Trophoblast cell (in vitro differentiated cells and primary cell): Measurements from ENCODE around the gene DLG2.

ENCODE experiments used
- DNase-seq, 2 donors: peaks; one replicate each; pipeline ENCODE4 v3.0.0-alpha.2; 2016
- H2AFZ ChIP-seq: 2 replicates; pipeline ENCODE4 v1.6.1; 2013; ENCODE audit warnings: low read length, moderate library complexity, mild to moderate bottlenecking; ENCODE audit not compliant: insufficient read depth, poor library complexity
- H2AK5ac ChIP-seq: 2 replicates; pipeline ENCODE4 v1.6.1; 2013; ENCODE audit warnings: mild to moderate bottlenecking, low read length
- H2BK120ac ChIP-seq: 2 replicates; pipeline ENCODE4 v1.6.1; 2013; ENCODE audit warnings: low read length, mild to moderate bottlenecking, moderate library complexity; ENCODE audit not compliant: insufficient read depth, poor library complexity
- H2BK12ac ChIP-seq: 2 replicates; pipeline ENCODE4 v1.6.1; 2013; ENCODE audit warnings: mild to moderate bottlenecking, low read length, moderate library complexity
- H2BK5ac ChIP-seq: 2 replicates; pipeline ENCODE4 v1.6.1; 2013; ENCODE audit warnings: low read length, low read depth, moderate library complexity, mild to moderate bottlenecking; ENCODE audit not compliant: poor library complexity
- H3K14ac ChIP-seq: 2 replicates; pipeline ENCODE4 v1.6.1; 2013; ENCODE audit warnings: mild to moderate bottlenecking, low read length
- H3K18ac ChIP-seq: 2 replicates; pipeline ENCODE4 v1.6.1; 2013; ENCODE audit warnings: mild to moderate bottlenecking, low read length
- H3K23ac ChIP-seq: 2 replicates; pipeline ENCODE4 v1.6.1; 2013; ENCODE audit warnings: low read length
- H3K27ac ChIP-seq: 2 replicates; pipeline ENCODE4 v1.5.1; 2013; ENCODE audit warnings: low read depth, mild to moderate bottlenecking, inconsistent platforms, low read length, moderate library complexity
- H3K27me3 ChIP-seq: 2 replicates; pipeline ENCODE4 v1.6.1; 2013; ENCODE audit warnings: inconsistent platforms, mild to moderate bottlenecking, low read length, moderate library complexity; ENCODE audit not compliant: insufficient read depth
- H3K36me3 ChIP-seq, 2 experiments: 1 replicate in 1 of 2; 2 replicates in 1 of 2; pipeline ENCODE4 v1.6.1; 2013; ENCODE audit warnings: low read length in 2 of 2, mild to moderate bottlenecking in 2 of 2, moderate library complexity in 1 of 2; ENCODE audit not compliant: insufficient read depth in 2 of 2, control insufficient read depth in 1 of 2
- H3K4ac ChIP-seq: 2 replicates; pipeline ENCODE4 v1.6.1; 2013; ENCODE audit warnings: low read depth, mild to moderate bottlenecking, low read length, moderate library complexity
- H3K4me1 ChIP-seq, 2 experiments: 1 replicate in 1 of 2; 2 replicates in 1 of 2; pipeline ENCODE4 v1.6.1; 2013; ENCODE audit warnings: low read length in 2 of 2, mild to moderate bottlenecking in 2 of 2, moderate library complexity in 1 of 2; ENCODE audit not compliant: insufficient read depth in 2 of 2, control insufficient read depth in 1 of 2
- H3K4me2 ChIP-seq: 2 replicates; pipeline ENCODE4 v1.6.1; 2013; ENCODE audit warnings: inconsistent platforms, mild to moderate bottlenecking, low read length, moderate library complexity
- H3K4me3 ChIP-seq: 2 replicates; pipeline ENCODE4 v1.5.1; 2013; ENCODE audit warnings: mild to moderate bottlenecking, low read depth, low read length, inconsistent platforms
- H3K79me1 ChIP-seq: one replicate; pipeline ENCODE4 v1.6.1; 2013; ENCODE audit warnings: low read length
- H3K79me2 ChIP-seq: 2 replicates; pipeline ENCODE4 v1.6.1; 2013; ENCODE audit warnings: low read length, mild to moderate bottlenecking; ENCODE audit not compliant: control insufficient read depth, insufficient read depth, poor library complexity
- H3K9ac ChIP-seq: 2 replicates; pipeline ENCODE4 v1.6.1; 2013; ENCODE audit warnings: mild to moderate bottlenecking, low read length
- H3K9me3 ChIP-seq: 2 replicates; pipeline ENCODE4 v1.6.1; 2013; ENCODE audit warnings: low read depth, mild to moderate bottlenecking, control low read depth, inconsistent platforms, low read length; ENCODE audit not compliant: insufficient read depth
- H4K12ac ChIP-seq: 2 replicates; pipeline ENCODE4 v1.6.1; 2013; ENCODE audit warnings: low read depth, mild to moderate bottlenecking, low read length, moderate library complexity
- H4K8ac ChIP-seq: 2 replicates; pipeline ENCODE4 v1.6.1; 2013; ENCODE audit warnings: low read depth, mild to moderate bottlenecking, low read length, moderate library complexity
- H4K91ac ChIP-seq: one replicate; pipeline ENCODE4 v1.6.1; 2013; ENCODE audit warnings: low read depth, mild to moderate bottlenecking, low read length, moderate library complexity
- WGBS: extraction: QIAGEN DNeasy Blood & Tissue Kit; methylation state at CpG from one replicate; pipeline ENCODE4 v1.1.7; 2013; ENCODE audit warnings: missing lambda C conversion rate; ENCODE audit not compliant: insufficient read length, insufficient coverage; ENCODE audit errors: extremely low coverage; 5-methylcytosine and 5-hydroxymethylcytosine counted together

DLG2 gene

GRCh38 chr11:84882056-84882455, 745.1 kb downstream of the DLG2 start:
- Histone ChIP-seq H2AFZ (no peak overlapping the region), H4K91ac (no peak overlapping the region), H3K18ac (no peak overlapping the region)

DNA sequence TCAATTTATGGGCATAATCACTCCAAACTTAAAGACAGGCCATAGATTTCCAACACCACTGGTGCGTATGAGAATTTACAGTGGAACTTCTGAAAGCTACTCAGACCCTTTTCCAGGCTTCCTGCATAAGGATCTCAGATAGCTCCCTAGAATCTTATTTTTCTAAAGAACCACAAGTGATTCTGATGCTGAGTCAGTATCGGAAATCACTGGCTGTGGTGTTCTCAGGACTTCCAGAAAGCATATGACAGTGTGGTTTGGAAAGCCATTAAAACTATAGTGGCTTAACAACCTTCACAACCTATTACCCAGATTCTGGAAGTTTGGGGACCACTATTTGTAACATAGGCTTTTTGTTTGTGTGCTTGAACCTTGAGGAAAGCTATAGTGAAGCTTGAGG, 756.0 kb downstream of the DLG2 start:
- Histone ChIP-seq H2BK120ac (no peak overlapping the region), H3K79me2 (no peaks in the 10 kb centered on the region), H4K8ac (no peak overlapping the region), H3K23ac (no peak overlapping the region), H3K18ac (no peak overlapping the region), H3K4me2 (no peak overlapping the region), H4K91ac (no peak overlapping the region), H2AFZ (no peak overlapping the region), H2AK5ac (no peak overlapping the region), H3K27me3 (no peaks in the 10 kb centered on the region), H3K79me1 (no peaks in the 10 kb centered on the region), H2BK12ac (no peak overlapping the region), H3K4me3 (no peak overlapping the region), H3K4me1 (no peaks in the 10 kb centered on the region), H3K27ac (no peak overlapping the region), H3K9ac (no peak overlapping the region), H2BK5ac (no peak overlapping the region), H3K4ac (no peak overlapping the region), H3K14ac (no peak overlapping the region), H3K9me3 (no peaks in the 10 kb centered on the region), H3K36me3 (no peaks in the 10 kb centered on the region), H4K12ac (no peak overlapping the region)
- WGBS = no CpG with 5 or more reads among the region's 2 CpGs
- DNase-seq = no peak

More at GRCh38 chr11:84882056-84882455, 745.1 kb downstream of the DLG2 start:
- H2BK12ac ChIP-seq = no peak overlapping the region
- no peak for DNase-seq
- H3K9ac ChIP-seq = no peak overlapping the region
- no peak overlapping the region for H3K27ac ChIP-seq
- H3K4me1 ChIP-seq = no peaks in the 10 kb centered on the region
- no peak overlapping the region for H3K4me3 ChIP-seq
- no CpG with 5 or more reads among the region's 2 CpGs for WGBS
- no peak overlapping the region for H3K14ac ChIP-seq
- H3K9me3 ChIP-seq = no peaks in the 10 kb centered on the region
- H2BK5ac ChIP-seq = no peak overlapping the region
- no peaks in the 10 kb centered on the region for H3K79me2 ChIP-seq
- H4K12ac ChIP-seq = no peak overlapping the region
- H3K4ac ChIP-seq = no peak overlapping the region
- H3K79me1 ChIP-seq = no peaks in the 10 kb centered on the region
- H2BK120ac ChIP-seq = no peak overlapping the region
- H3K4me2 ChIP-seq = no peak overlapping the region
- no peak overlapping the region for H4K8ac ChIP-seq
- H2AK5ac ChIP-seq = no peak overlapping the region
- no peaks in the 10 kb centered on the region for H3K27me3 ChIP-seq
- H3K36me3 ChIP-seq = no peaks in the 10 kb centered on the region
- no peak overlapping the region for H3K23ac ChIP-seq

DNA sequence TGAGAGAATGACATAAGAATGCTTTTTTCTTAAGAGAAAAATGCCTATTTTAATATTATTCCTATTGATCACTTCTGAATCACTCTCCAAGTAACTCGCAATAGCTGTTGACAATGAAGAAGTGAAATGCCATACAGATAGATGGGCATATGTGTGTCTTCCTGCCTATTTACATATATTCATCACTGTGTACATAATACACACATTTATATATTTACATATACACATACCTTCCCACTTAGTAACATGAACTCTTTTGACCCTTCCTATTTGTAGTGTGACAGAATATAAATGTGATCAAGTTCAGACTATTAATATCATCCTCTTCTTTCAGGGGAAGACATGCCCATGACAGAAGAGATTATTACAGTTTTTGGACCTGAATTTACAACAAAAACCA, 756.7 kb downstream of the DLG2 start:
- no peak overlapping the region for H3K14ac ChIP-seq
- H3K4me1 ChIP-seq = no peaks in the 10 kb centered on the region
- no peak for DNase-seq
- H4K91ac ChIP-seq = no peak overlapping the region
- H3K9me3 ChIP-seq = no peaks in the 10 kb centered on the region
- no peak overlapping the region for H3K4me3 ChIP-seq
- H4K12ac ChIP-seq = no peak overlapping the region
- no CpG with 5 or more reads among the region's 1 CpG for WGBS
- H3K27me3 ChIP-seq = no peaks in the 10 kb centered on the region
- H3K4me2 ChIP-seq = no peak overlapping the region
- no peak overlapping the region for H2BK120ac ChIP-seq
- no peak overlapping the region for H3K27ac ChIP-seq
- no peak overlapping the region for H3K4ac ChIP-seq
- H3K79me2 ChIP-seq = no peaks in the 10 kb centered on the region
- no peak overlapping the region for H2AK5ac ChIP-seq
- no peak overlapping the region for H3K9ac ChIP-seq
- no peak overlapping the region for H3K18ac ChIP-seq
- no peak overlapping the region for H2AFZ ChIP-seq
- H4K8ac ChIP-seq = no peak overlapping the region
- no peaks in the 10 kb centered on the region for H3K36me3 ChIP-seq
- H3K23ac ChIP-seq = no peak overlapping the region
- no peak overlapping the region for H2BK12ac ChIP-seq
- no peaks in the 10 kb centered on the region for H3K79me1 ChIP-seq
- H2BK5ac ChIP-seq = no peak overlapping the region

DNA sequence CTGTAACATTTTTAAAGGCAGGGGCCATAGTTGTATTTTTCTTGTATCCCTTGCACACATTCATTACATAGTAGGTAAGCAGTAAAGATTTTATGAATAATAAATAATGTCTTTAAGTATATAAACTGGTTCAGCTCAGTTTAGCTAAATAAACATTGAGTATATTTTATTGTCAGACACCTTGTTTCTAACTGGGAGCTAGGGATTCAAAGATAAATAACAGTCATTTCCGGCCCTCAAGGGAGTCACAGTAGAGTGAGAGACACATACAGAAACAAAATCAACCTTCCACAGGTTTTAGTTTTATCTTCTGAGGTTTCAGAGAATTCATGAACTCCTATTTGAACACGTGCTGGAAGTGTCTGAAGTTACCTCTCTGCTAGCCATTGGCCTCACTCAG, 760.2 kb downstream of the DLG2 start:
- no peak overlapping the region for H3K18ac ChIP-seq
- H3K4me3 ChIP-seq = no peak overlapping the region
- DNase-seq = no peak
- no CpG with 5 or more reads among the region's 2 CpGs for WGBS
- no peak overlapping the region for H2BK120ac ChIP-seq
- no peak overlapping the region for H3K9ac ChIP-seq
- no peak overlapping the region for H4K12ac ChIP-seq
- no peaks in the 10 kb centered on the region for H3K27me3 ChIP-seq
- no peaks in the 10 kb centered on the region for H3K79me1 ChIP-seq
- no peak overlapping the region for H4K91ac ChIP-seq
- no peaks in the 10 kb centered on the region for H3K4me1 ChIP-seq
- H2BK5ac ChIP-seq = no peak overlapping the region
- no peaks in the 10 kb centered on the region for H3K9me3 ChIP-seq
- no peak overlapping the region for H3K14ac ChIP-seq
- no peak overlapping the region for H2AK5ac ChIP-seq
- no peak overlapping the region for H3K23ac ChIP-seq
- H3K4me2 ChIP-seq = no peak overlapping the region
- H3K27ac ChIP-seq = no peak overlapping the region
- no peak overlapping the region for H3K4ac ChIP-seq
- no peaks in the 10 kb centered on the region for H3K79me2 ChIP-seq
- no peak overlapping the region for H2AFZ ChIP-seq
- no peaks in the 10 kb centered on the region for H3K36me3 ChIP-seq
- no peak overlapping the region for H2BK12ac ChIP-seq
- no peak overlapping the region for H4K8ac ChIP-seq
